H1 (cell line): Measurements from ENCODE around the gene DBET. TPM values are rescaled to one million over a fixed set of nuclear protein-coding genes. Genes with fewer than 3 reads are reported as not detected.
"Not testable (repeated sequence)": the region's sequence is repeated elsewhere in the genome, so short reads cannot be mapped to it uniquely, and the experiment has no call there.

Experiments
- CTCF ChIA-PET: fragments of 300-600 bp; sonication (Branson Sonifier 250); formaldehyde crosslinking; loops from one replicate; lab custom pipeline; 2021; ENCODE audit not compliant: partially characterized antibody; lab: Charles Lee
- POLR2A ChIA-PET: fragments of 300-600 bp; sonication (Branson Sonifier 250); formaldehyde crosslinking; loops from one replicate; lab custom pipeline; 2021; ENCODE audit warnings: inconsistent platforms; ENCODE audit not compliant: partially characterized antibody; lab: Charles Lee
- DNase-seq, 2 experiments: peaks; one replicate each; pipeline versions ENCODE4 v3.0.0 to v3.0.0-alpha.2; 2010 to 2022; ENCODE audit warnings: low spot score in 2 of 2, low read depth in 1 of 2, mixed read lengths in 1 of 2
- FAIRE-seq: peaks from 2 replicates; lab custom pipeline; 2011; peaks lifted over from hg19 to GRCh38; lab: Jason Lieb, UNC
- H2AFZ ChIP-seq: 2 replicates; pipeline ENCODE4 v1.8.1; 2012; ENCODE audit warnings: low read length, inconsistent platforms
- H2AK5ac ChIP-seq: 2 replicates; pipeline ENCODE4 v1.6.1; 2013; ENCODE audit warnings: low read depth, low read length
- H2BK120ac ChIP-seq: replicated peaks from 2 replicates; pipeline ENCODE3; 2013; ENCODE audit warnings: low read depth, low read length, inconsistent platforms
- H2BK12ac ChIP-seq: 2 replicates; pipeline ENCODE4 v1.6.1; 2013; ENCODE audit warnings: low read depth, low read length
- H2BK15ac ChIP-seq: 2 replicates; pipeline ENCODE4 v1.6.1; 2013; ENCODE audit warnings: low read length
- H2BK20ac ChIP-seq: 2 replicates; pipeline ENCODE4 v1.6.1; 2013; ENCODE audit warnings: low read length
- H2BK5ac ChIP-seq: 2 replicates; pipeline ENCODE4 v1.6.1; 2013; ENCODE audit warnings: low read depth, low read length
- H3K14ac ChIP-seq: 2 replicates; pipeline ENCODE4 v1.6.1; 2013; ENCODE audit warnings: inconsistent platforms; ENCODE audit not compliant: insufficient read length
- H3K18ac ChIP-seq: 2 replicates; pipeline ENCODE4 v1.6.1; 2013; ENCODE audit warnings: low read length; ENCODE audit errors: extremely low read depth
- H3K23ac ChIP-seq: 2 replicates; pipeline ENCODE4 v1.6.1; 2013; ENCODE audit warnings: inconsistent platforms; ENCODE audit not compliant: insufficient read length
- H3K23me2 ChIP-seq: 2 replicates; pipeline ENCODE4 v1.6.1; 2013; ENCODE audit warnings: low read depth, low read length
- H3K27ac ChIP-seq: 2 replicates; pipeline ENCODE4 v1.6.1; 2011; ENCODE audit warnings: low read depth, low read length, inconsistent platforms
- H3K27me3 ChIP-seq, 4 experiments: replicated peaks in 1 of 4; 1 replicate in 1 of 4; 2 replicates in 3 of 4; pipeline versions ENCODE4 v1.6.1 to v1.8.1; 2011 to 2013; ENCODE audit warnings: low read length in 3 of 4, mild to moderate bottlenecking in 3 of 4, inconsistent platforms in 2 of 4, mixed read lengths in 2 of 4, moderate library complexity in 1 of 4; ENCODE audit not compliant: control insufficient read depth in 3 of 4, insufficient read depth in 3 of 4; ENCODE audit errors: extremely low read depth in 1 of 4
- H3K36me3 ChIP-seq, 4 experiments: 2 replicates each; pipeline versions ENCODE4 v1.6.1 to v1.8.1; 2011 to 2013; ENCODE audit warnings: mild to moderate bottlenecking in 4 of 4, low read length in 3 of 4, moderate library complexity in 2 of 4, control low read depth in 1 of 4, inconsistent platforms in 1 of 4; ENCODE audit not compliant: insufficient read depth in 4 of 4, control insufficient read depth in 2 of 4
- H3K4ac ChIP-seq: replicated peaks from 2 replicates; pipeline ENCODE3; 2013; ENCODE audit warnings: low read length, low read depth, mixed read lengths, inconsistent platforms; ENCODE audit not compliant: insufficient read length
- H3K4me1 ChIP-seq, 4 experiments: replicated peaks in 1 of 4; 1 replicate in 1 of 4; 2 replicates in 3 of 4; pipeline versions ENCODE4 v1.6.1 to v1.8.1; 2011 to 2013; ENCODE audit warnings: low read length in 3 of 4, inconsistent platforms in 2 of 4, mixed read lengths in 1 of 4; ENCODE audit not compliant: insufficient read depth in 4 of 4, control insufficient read depth in 3 of 4
- H3K4me2 ChIP-seq, 2 experiments: 2 replicates each; pipeline versions ENCODE4 v1.6.1 to v1.8.1; 2011 to 2013; ENCODE audit warnings: low read depth in 2 of 2, low read length in 2 of 2, control low read depth in 1 of 2, inconsistent platforms in 1 of 2, mild to moderate bottlenecking in 1 of 2; ENCODE audit not compliant: insufficient read depth in 1 of 2
- H3K4me3 ChIP-seq, 4 experiments: fragments of 200-600, 300-600 bp in 1 of 4; sonication (generic), shearing (Covaris generic), sonication (Bioruptor Twin) in 1 of 4; 2 replicates each; pipeline versions ENCODE4 v1.5.1 to v1.8.1; 2011 to 2016; ENCODE audit warnings: low read length in 4 of 4, low read depth in 3 of 4, control low read depth in 2 of 4, inconsistent platforms in 2 of 4, mild to moderate bottlenecking in 2 of 4, mixed read lengths in 1 of 4, moderate library complexity in 1 of 4; ENCODE audit not compliant: insufficient read depth in 2 of 4; ENCODE audit errors: extremely low read depth in 1 of 4
- H3K56ac ChIP-seq: replicated peaks from 2 replicates; pipeline ENCODE3; 2013; ENCODE audit warnings: low read depth, mild to moderate bottlenecking, mixed read lengths, low read length, inconsistent platforms; ENCODE audit not compliant: insufficient read length
- H3K79me1 ChIP-seq: 2 replicates; pipeline ENCODE4 v1.6.1; 2013; ENCODE audit warnings: low read depth, low read length, control low read depth
- H3K79me2 ChIP-seq, 2 experiments: 2 replicates each; pipeline versions ENCODE4 v1.6.1 to v1.8.1; 2012 to 2013; ENCODE audit warnings: low read length in 2 of 2, mild to moderate bottlenecking in 2 of 2, inconsistent platforms in 1 of 2; ENCODE audit not compliant: insufficient read depth in 2 of 2, control insufficient read depth in 1 of 2
- H3K9ac ChIP-seq, 4 experiments: replicated peaks in 1 of 4; 1 replicate in 1 of 4; 2 replicates in 3 of 4; pipeline versions ENCODE4 v1.6.1 to v1.8.1; 2011 to 2013; ENCODE audit warnings: low read depth in 3 of 4, low read length in 3 of 4, control low read depth in 2 of 4, mild to moderate bottlenecking in 2 of 4, moderate library complexity in 2 of 4, inconsistent platforms in 1 of 4; ENCODE audit errors: extremely low read depth in 1 of 4
- H3K9me3 ChIP-seq, 2 experiments: 2 replicates each; pipeline versions ENCODE4 v1.6.1 to v1.8.1; 2012 to 2013; ENCODE audit warnings: mild to moderate bottlenecking in 2 of 2, moderate library complexity in 2 of 2, control low read depth in 1 of 2, inconsistent platforms in 1 of 2, low read depth in 1 of 2, low read length in 1 of 2, mixed read lengths in 1 of 2; ENCODE audit not compliant: insufficient read depth in 2 of 2
- H4K20me1 ChIP-seq, 2 experiments: replicated peaks in 1 of 2; 2 replicates each; pipeline versions ENCODE3 to v1.8.1; 2011 to 2013; ENCODE audit warnings: inconsistent platforms in 2 of 2, low read length in 2 of 2, mild to moderate bottlenecking in 1 of 2; ENCODE audit not compliant: insufficient read depth in 2 of 2, control insufficient read depth in 1 of 2
- H4K5ac ChIP-seq: 2 replicates; pipeline ENCODE4 v1.6.1; 2013; ENCODE audit warnings: low read length, low read depth, mixed read lengths, inconsistent platforms; ENCODE audit not compliant: insufficient read length
- H4K8ac ChIP-seq: 2 replicates; pipeline ENCODE4 v1.8.0; 2013; ENCODE audit warnings: mild to moderate bottlenecking, moderate library complexity, low read length, inconsistent platforms; ENCODE audit not compliant: insufficient read depth; ENCODE audit errors: extremely low read depth
- H4K91ac ChIP-seq: replicated peaks from 2 replicates; pipeline ENCODE3; 2013; ENCODE audit warnings: low read length, mixed read lengths, inconsistent platforms; ENCODE audit not compliant: insufficient read length
- CBX8 ChIP-seq: fragments of 300-800, 300-1000 bp; sonication (generic); IDR thresholded peaks from 2 replicates; pipeline ENCODE4 v1.7.1; 2016; ENCODE audit warnings: low read depth, low read length, borderline replicate concordance
- EZH2 ChIP-seq: fragments of 200-600 bp; sonication (generic); IDR thresholded peaks from 2 replicates; pipeline ENCODE4 v1.7.1; 2012; ENCODE audit warnings: low read depth, mild to moderate bottlenecking, moderate library complexity, low read length, inconsistent platforms; ENCODE audit not compliant: severe bottlenecking
- RNF2 ChIP-seq: fragments of 200-900, 300-1000 bp; sonication (generic); IDR thresholded peaks from 2 replicates; pipeline ENCODE4 v1.7.1; 2016; ENCODE audit warnings: borderline replicate concordance, low read depth, mild to moderate bottlenecking, antibody characterized with exemption, low read length; ENCODE audit not compliant: poor library complexity, severe bottlenecking; ENCODE audit errors: missing control alignments
- SUZ12 ChIP-seq: fragments of 200-600 bp; sonication (generic); IDR thresholded peaks from 2 replicates; pipeline ENCODE4 v1.6.1; 2012; ENCODE audit warnings: mild to moderate bottlenecking, inconsistent platforms, low read length, moderate library complexity, mixed read lengths
- WGBS, 2 experiments: shearing (Covaris generic) in 1 of 2; methylation state at CpG; one replicate each; pipeline versions ENCODE4 v1.1.6 to v1.1.7; 2013 to 2015; ENCODE audit warnings: low lambda C conversion rate in 2 of 2, mixed read lengths in 2 of 2, inconsistent platforms in 1 of 2, low coverage in 1 of 2, missing lambda C conversion rate in 1 of 2; ENCODE audit not compliant: insufficient replicate concordance in 2 of 2, insufficient coverage in 1 of 2, insufficient read length in 1 of 2; ENCODE audit errors: extremely low coverage in 1 of 2, missing lambda C conversion rate in 1 of 2; 5-methylcytosine and 5-hydroxymethylcytosine counted together
- polyA plus RNA-seq, 7 experiments: library from polyadenylated mRNA; depleted of rRNA in 3 of 7; stranded (reverse) in 5 of 7; unstranded in 2 of 7; fragments of >200 nt in 5 of 7; fragments of 200-250 nt in 2 of 7; gene quantifications; 1 replicate in 5 of 7; 2 replicates in 1 of 7; 4 replicates in 1 of 7; pipeline versions ENCODE4 v1.2.1 to v1.2.3, GENCODE V29; 2011 to 2013; ENCODE audit warnings: missing spikeins in 2 of 7, mixed read lengths in 2 of 7
- total RNA-seq: library from RNA; stranded (reverse); fragmentation: NEBNext Ultra II Directional; extraction: Animal tissue kit (Norgen Biotek cat#: 25700); gene quantifications from 2 replicates; pipeline ENCODE4 v1.2.1, GENCODE V29; 2021

Gene DBET
- total and polyA plus RNA-seq, 2 of the 8 experiments (the other 6 are each of a cell fraction or from before 2014, with no cell fraction given) = not detected

DNA sequence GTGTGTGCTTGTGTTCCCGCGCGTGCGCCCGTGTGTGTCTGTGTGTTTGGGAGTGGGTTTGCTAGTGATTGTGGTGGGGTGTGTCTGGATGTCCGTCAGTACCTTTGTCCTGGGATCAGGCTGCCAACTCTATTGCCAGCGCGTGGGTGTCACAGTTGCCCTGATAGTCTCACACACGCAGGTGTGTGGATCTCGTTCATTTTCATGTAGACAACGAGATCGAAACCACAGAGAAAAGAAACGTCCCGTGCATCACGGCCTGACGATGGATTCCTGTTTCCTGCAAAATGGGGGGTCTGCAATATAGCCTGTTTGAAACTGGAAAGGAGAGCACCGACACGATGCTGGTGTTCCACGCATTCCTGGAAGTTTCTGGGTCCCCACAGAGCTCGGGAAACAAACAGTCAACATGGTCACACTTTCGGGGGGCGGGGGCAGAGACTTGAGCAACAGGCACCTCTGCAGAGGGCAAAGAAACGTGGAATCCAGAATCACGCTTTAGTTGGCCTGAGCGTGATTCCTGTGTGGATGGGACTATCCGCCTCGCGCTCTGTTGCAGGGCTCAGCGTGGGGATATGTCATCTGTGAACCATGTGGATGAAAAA, 44.3 kb upstream of the DBET start:
- H3K36me3 ChIP-seq, POLR2A ChIA-PET, H3K23ac ChIP-seq, H4K8ac ChIP-seq, H4K5ac ChIP-seq, H3K79me2 ChIP-seq, H3K23me2 ChIP-seq, H2AK5ac ChIP-seq, H3K79me1 ChIP-seq, H3K9ac ChIP-seq, H4K20me1 ChIP-seq, H2BK12ac ChIP-seq, H2BK15ac ChIP-seq, H2AFZ ChIP-seq, H3K14ac ChIP-seq, H3K9me3 ChIP-seq, H2BK5ac ChIP-seq, H3K4ac ChIP-seq, H3K56ac ChIP-seq, H2BK120ac ChIP-seq, H2BK20ac ChIP-seq, H3K27ac ChIP-seq, H4K91ac ChIP-seq, H3K18ac ChIP-seq, CTCF ChIA-PET: not testable (repeated sequence)
- peaks cover 5 to 31% (median 16%) of the 10 kb centered on the region in 4 experiments for H3K4me1 ChIP-seq
- FAIRE-seq = peak; percentile 72
- 19% methylated on average over 28 of the region's 29 CpGs; no CpG with 5 or more reads in 1 of the 2 experiments for WGBS, 2 experiments
- peak overlapping the region in 2 of 4 experiments; percentile 42 to 64; a peak in 4 of 8 replicates for H3K4me3 ChIP-seq
- peak in 1 of 2 experiments; percentile 46 for DNase-seq
- H3K27me3 ChIP-seq = peaks cover 67 to 79% (median 73%) of the 10 kb centered on the region in 4 experiments; a peak in 6 of 7 replicates
- TF ChIP-seq SUZ12 (peak; percentile 86), CBX8 (peak; percentile 99; the same call in 1 of the 2 replicates), RNF2 (peak; percentile 99), EZH2 (peak; percentile 87)
- H3K4me2 ChIP-seq = peak overlapping the region; percentile 81 to 91
